K562 (cell line): ENCODE data around the gene SV2A. TPM values are rescaled to one million over a fixed set of nuclear protein-coding genes. Genes with fewer than 3 reads are reported as not detected.

Source experiments
- ATAC-seq: fragments of 200-7000 bp; cut with Tn5 transposase; 3 replicates; pipeline ENCODE4 v1.9.1; 2020; ENCODE audit warnings: moderate library complexity
- BruUV-seq: library from RNA; stranded (reverse); fragments of 400-500 nt; replicated peaks from 2 replicates; lab custom pipeline; 2021; lab: Mats Ljungman, UMichigan
- CTCF ChIA-PET: fragments of 300-600 bp; formaldehyde crosslinking; extraction: SDS; loops from one replicate; lab custom pipeline; 2021; ENCODE audit warnings: low intra/inter-chr PET ratio; lab: Yijun Ruan, JAX
- POLR2A ChIA-PET: fragments of 300-600, 350-650 bp; sonication (Branson Sonifier 250); formaldehyde crosslinking; extraction: SDS; loops from one replicate; lab custom pipeline; 2021; ENCODE audit warnings: antibody characterized with exemption, inconsistent platforms; lab: Yijun Ruan, JAX
- DNase-seq, 4 experiments: peaks; one replicate each; pipeline versions ENCODE4 v3.0.0 to v3.0.0-alpha.2; 2011 to 2018; ENCODE audit warnings: low spot score in 3 of 4, mixed read lengths in 3 of 4; ENCODE audit errors: extremely low read depth in 1 of 4
- FAIRE-seq: peaks from 2 replicates; lab custom pipeline; 2011; peaks lifted over from hg19 to GRCh38; lab: Jason Lieb, UNC
- H2AFZ ChIP-seq: 2 replicates; pipeline ENCODE4 v1.6.0; 2011; ENCODE audit warnings: low read depth, low read length, control low read depth, inconsistent platforms
- H3K27ac ChIP-seq: fragments of 200-600 bp; 3 replicates; pipeline ENCODE4 v1.8.0; 2011; ENCODE audit warnings: low read depth, mild to moderate bottlenecking, control low read depth, inconsistent platforms, low read length, moderate library complexity, mixed read lengths; ENCODE audit errors: extremely low read depth
- H3K27me3 ChIP-seq, 2 experiments: fragments of 300-600 bp in 1 of 2; 2 replicates in 1 of 2; 3 replicates in 1 of 2; pipeline versions ENCODE4 v1.6.0 to v1.8.0; 2011; ENCODE audit warnings: inconsistent platforms in 2 of 2, low read length in 2 of 2, mild to moderate bottlenecking in 1 of 2, mixed read lengths in 1 of 2, moderate library complexity in 1 of 2; ENCODE audit not compliant: control insufficient read depth in 2 of 2, insufficient read depth in 2 of 2
- H3K36me3 ChIP-seq: fragments of 300-600 bp; 3 replicates; pipeline ENCODE4 v1.8.0; 2011; ENCODE audit warnings: mild to moderate bottlenecking, low read length, inconsistent platforms; ENCODE audit not compliant: control insufficient read depth, insufficient read depth
- H3K4me1 ChIP-seq, 2 experiments: fragments of 200-600 bp in 1 of 2; replicated peaks in 1 of 2; 2 replicates in 1 of 2; 3 replicates in 1 of 2; pipeline versions ENCODE4 v1.5.1 to v1.8.0; 2011; ENCODE audit warnings: inconsistent platforms in 2 of 2, low read length in 2 of 2, mild to moderate bottlenecking in 1 of 2, mixed read lengths in 1 of 2, moderate library complexity in 1 of 2; ENCODE audit not compliant: control insufficient read depth in 2 of 2, insufficient read depth in 2 of 2
- H3K4me2 ChIP-seq: 2 replicates; pipeline ENCODE4 v1.6.1; 2011; ENCODE audit warnings: low read length, control low read depth, inconsistent platforms, mixed read lengths; ENCODE audit not compliant: insufficient read depth
- H3K4me3 ChIP-seq: fragments of 200-600 bp; sonication (generic), shearing (Covaris generic); 2 replicates; pipeline ENCODE4 v1.5.1; 2016; ENCODE audit warnings: control low read depth, inconsistent platforms
- H3K79me2 ChIP-seq: fragments of 200-600 bp; 3 replicates; pipeline ENCODE4 v1.8.0; 2011; ENCODE audit warnings: low read length, inconsistent platforms; ENCODE audit not compliant: control insufficient read depth, insufficient read depth
- H3K9ac ChIP-seq, 2 experiments: 2 replicates each; pipeline versions ENCODE4 v1.6.0 to v1.6.1; 2011; ENCODE audit warnings: low read depth in 2 of 2, low read length in 2 of 2, control low read depth in 1 of 2, inconsistent platforms in 1 of 2, mild to moderate bottlenecking in 1 of 2, mixed read lengths in 1 of 2; ENCODE audit not compliant: insufficient read depth in 1 of 2
- H3K9me1 ChIP-seq: one replicate; pipeline ENCODE4 v1.6.0; 2011; ENCODE audit warnings: inconsistent platforms, mild to moderate bottlenecking, low read length, moderate library complexity; ENCODE audit not compliant: control insufficient read depth, insufficient read depth
- H3K9me3 ChIP-seq: replicated peaks from 2 replicates; pipeline ENCODE4 v1.5.1; 2011; ENCODE audit warnings: low read depth, low read length, inconsistent platforms; ENCODE audit not compliant: control insufficient read depth, insufficient read depth
- H4K20me1 ChIP-seq: replicated peaks from 2 replicates; pipeline ENCODE4 v1.6.1; 2011; ENCODE audit warnings: low read length, inconsistent platforms, mixed read lengths; ENCODE audit not compliant: control insufficient read depth, insufficient read depth
- CSDE1 ChIP-seq, 2 experiments: fragments of 450-650 bp; IDR thresholded peaks; 2 replicates each; pipeline ENCODE4 v1.6.1; 2016; ENCODE audit warnings: mild to moderate bottlenecking in 1 of 2
- ERF ChIP-seq: fragments of 450-650 bp; formaldehyde crosslinking; IDR thresholded peaks from 2 replicates; pipeline ENCODE4 v1.4.0; 2020; ENCODE audit warnings: mild to moderate bottlenecking, mixed read lengths
- EWSR1 ChIP-seq: fragments of 450-650 bp; IDR thresholded peaks from 2 replicates; pipeline ENCODE4 v1.6.1; 2018; ENCODE audit warnings: borderline replicate concordance, mild to moderate bottlenecking, low read depth, moderate library complexity; ENCODE audit not compliant: partially characterized antibody
- HDAC1 ChIP-seq, 2 experiments: fragments of 450-650 bp; IDR thresholded peaks; 2 replicates each; pipeline ENCODE4 v1.6.1; 2016 to 2017; ENCODE audit warnings: inconsistent platforms in 1 of 2, mild to moderate bottlenecking in 1 of 2, moderate library complexity in 1 of 2
- KLF10 ChIP-seq: fragments of 250-450 bp; sonication (Bioruptor Pico); IDR thresholded peaks from 2 replicates; pipeline ENCODE4 v1.6.1; 2021; ENCODE audit warnings: matching md5 sums
- LEF1 ChIP-seq: fragments of 450-650 bp; IDR thresholded peaks from 2 replicates; pipeline ENCODE4 v1.6.1; 2016; ENCODE audit warnings: mild to moderate bottlenecking
- MTA2 ChIP-seq: fragments of 450-650 bp; IDR thresholded peaks from 2 replicates; pipeline ENCODE4 v1.6.1; 2016; ENCODE audit warnings: low read depth
- PRPF4 ChIP-seq: fragments of 200-400 bp; formaldehyde crosslinking; IDR thresholded peaks from one replicate; pipeline ENCODE4 v1.6.1; 2017; ENCODE audit warnings: low read length, low read depth, mild to moderate bottlenecking; ENCODE audit not compliant: insufficient read depth, poor library complexity, severe bottlenecking
- RBM14 ChIP-seq: fragments of 200-400 bp; formaldehyde crosslinking; IDR thresholded peaks from 2 replicates; pipeline ENCODE4 v1.6.1; 2018; ENCODE audit warnings: low read depth, mild to moderate bottlenecking, low read length, moderate library complexity, borderline replicate concordance; ENCODE audit not compliant: insufficient read depth
- SAFB2 ChIP-seq: fragments of 200-400 bp; formaldehyde crosslinking; IDR thresholded peaks from 2 replicates; pipeline ENCODE4 v1.6.1; 2018; ENCODE audit warnings: borderline replicate concordance, low read length, low read depth, moderate library complexity; ENCODE audit not compliant: severe bottlenecking
- XRCC4 ChIP-seq: IDR thresholded peaks from one replicate; pipeline ENCODE4 v1.6.1; 2011; ENCODE audit not compliant: insufficient read depth, insufficient read length; ENCODE audit errors: extremely low read depth
- ZBTB17 ChIP-seq: fragments of 450-650 bp; formaldehyde crosslinking; IDR thresholded peaks from 2 replicates; pipeline ENCODE4 v1.4.0; 2020; ENCODE audit warnings: mild to moderate bottlenecking
- WGBS: fragments of 100-300 bp; shearing (Covaris generic); methylation state at CpG from one replicate; pipeline ENCODE4 v1.1.6; 2016; ENCODE audit warnings: low coverage, mixed read lengths; ENCODE audit not compliant: insufficient coverage; ENCODE audit errors: missing lambda C conversion rate; 5-methylcytosine and 5-hydroxymethylcytosine counted together
- in situ Hi-C: fragments of 300-500 bp; cut with MboI; formaldehyde crosslinking; loops from 4 replicates; pipeline ENCODE4 v1.15.0; 2018; ENCODE audit warnings: inconsistent platforms, mixed read lengths
- intact Hi-C: fragments of 100-400 bp; cut with micrococcal nuclease; formaldehyde crosslinking; loops from 2 replicates; pipeline ENCODE4 v1.14.2; 2022
- polyA plus RNA-seq, 8 experiments: library from polyadenylated mRNA; depleted of rRNA in 4 of 8; stranded (reverse) in 5 of 8; unstranded in 3 of 8; fragments of >200 nt; fragmentation: Nextera tagmentation in 2 of 8; fragmentation: Illumina TruSeq in 1 of 8; extraction: Ambion mirVana in 2 of 8; extraction: Trizol in 1 of 8; gene quantifications; 2 replicates each; pipeline versions ENCODE4 v1.2.1 to v1.2.3, GENCODE V29; 2011 to 2014; ENCODE audit warnings: inconsistent platforms in 1 of 8, missing spikeins in 1 of 8
- total RNA-seq, 7 experiments: library from RNA; depleted of rRNA in 6 of 7; stranded (reverse); fragments of >200 nt in 6 of 7; fragmentation: Illumina TruSeq in 2 of 7; extraction: Trizol in 2 of 7; gene quantifications; 2 replicates each; pipeline versions ENCODE4 v1.2.1 to v1.2.3, GENCODE V29; 2011 to 2021; ENCODE audit warnings: low replicate concordance in 1 of 7
- TF ChIP-seq, protein P1 (sequence below), 2 experiments: fragments of 450-650 bp; conservative IDR thresholded peaks; 2 replicates each; pipeline ENCODE4 v1.6.1; 2017; ENCODE audit warnings: mild to moderate bottlenecking in 2 of 2, moderate library complexity in 2 of 2
- TF ChIP-seq, protein P2 (sequence below): fragments of 250-450 bp; sonication (Bioruptor Pico); IDR thresholded peaks from 2 replicates; pipeline ENCODE4 v1.4.0; 2020; ENCODE audit warnings: borderline replicate concordance
- TF ChIP-seq, protein P3 (sequence below), 2 experiments: fragments of 450-650 bp in 1 of 2; sonication (generic) in 1 of 2; formaldehyde crosslinking in 1 of 2; IDR thresholded peaks in 1 of 2; conservative IDR thresholded peaks in 1 of 2; 2 replicates each; pipeline versions ENCODE4 v1.6.1 to v1.8.1; 2016 to 2023; ENCODE audit warnings: mild to moderate bottlenecking in 2 of 2, moderate library complexity in 2 of 2, inconsistent platforms in 1 of 2, missing genetic modification reagents in 1 of 2
- TF ChIP-seq, protein P4 (sequence below): sonication (generic); formaldehyde crosslinking; IDR thresholded peaks from 2 replicates; pipeline ENCODE4 v1.4.0; 2020; ENCODE audit warnings: mild to moderate bottlenecking, missing genetic modification reagents

Gene SV2A
- total and polyA plus RNA-seq, 9 of the 15 experiments (the other 6 are each of a cell fraction or from before 2014, with no cell fraction given) = 0.07 to 0.22 (median 0.11) TPM; not detected in 1

DNA sequence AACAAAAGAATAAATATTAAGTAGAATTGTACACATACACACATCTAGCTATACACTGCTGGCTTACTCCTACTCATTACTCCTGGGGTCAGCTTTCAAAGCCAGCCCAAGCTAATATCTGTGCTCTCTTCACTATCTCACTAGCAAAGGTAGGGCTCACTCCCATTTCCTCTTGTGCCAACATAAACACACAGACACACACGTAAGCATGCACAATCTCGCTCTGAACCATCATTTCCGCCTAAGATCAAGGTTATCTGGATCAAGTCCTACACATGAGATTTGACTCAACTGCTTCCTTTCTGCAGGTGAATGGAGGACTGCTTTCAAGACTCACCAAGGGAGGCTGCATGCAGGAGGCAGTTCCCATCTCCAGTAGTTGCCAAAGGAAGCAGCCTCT lies 47.8 kb upstream of the SV2A start:
- ChIA-PET CTCF (no interaction called here), POLR2A (no interaction called here)
- Histone ChIP-seq H3K4me2 (no peak overlapping the region), H3K27ac (no peak overlapping the region), H3K9me3 (no peaks in the 10 kb centered on the region), H2AFZ (no peak overlapping the region), H3K79me2 (no peaks in the 10 kb centered on the region; the same call in 2 of the 3 replicates), H3K4me1 (no peaks in the 10 kb centered on the region), H3K36me3 (peaks cover 79% of the 10 kb centered on the region), H4K20me1 (no peaks in the 10 kb centered on the region), H3K9ac (no peak overlapping the region), H3K27me3 (no peaks in the 10 kb centered on the region), H3K4me3 (no peak overlapping the region), H3K9me1 (no peaks in the 10 kb centered on the region)
- in situ Hi-C loops (loop anchor here (5.0 kb wide), 1 partner anchor 82 kb away; no protein-coding TSS in a partner anchor), intact Hi-C loops (no loop called here)
- BruUV-seq = no TSS peak
- FAIRE-seq (no peak), ATAC-seq (no peak), DNase-seq (no peak)
- TF ChIP-seq ZBTB17 = no peak
- TF ChIP-seq, protein P1, sequence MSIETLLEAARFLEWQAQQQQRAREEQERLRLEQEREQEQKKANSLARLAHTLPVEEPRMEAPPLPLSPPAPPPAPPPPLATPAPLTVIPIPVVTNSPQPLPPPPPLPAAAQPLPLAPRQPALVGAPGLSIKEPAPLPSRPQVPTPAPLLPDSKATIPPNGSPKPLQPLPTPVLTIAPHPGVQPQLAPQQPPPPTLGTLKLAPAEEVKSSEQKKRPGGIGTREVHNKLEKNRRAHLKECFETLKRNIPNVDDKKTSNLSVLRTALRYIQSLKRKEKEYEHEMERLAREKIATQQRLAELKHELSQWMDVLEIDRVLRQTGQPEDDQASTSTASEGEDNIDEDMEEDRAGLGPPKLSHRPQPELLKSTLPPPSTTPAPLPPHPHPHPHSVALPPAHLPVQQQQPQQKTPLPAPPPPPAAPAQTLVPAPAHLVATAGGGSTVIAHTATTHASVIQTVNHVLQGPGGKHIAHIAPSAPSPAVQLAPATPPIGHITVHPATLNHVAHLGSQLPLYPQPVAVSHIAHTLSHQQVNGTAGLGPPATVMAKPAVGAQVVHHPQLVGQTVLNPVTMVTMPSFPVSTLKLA (conservative IDR thresholded peaks at IDR 0.05) = no peak
- no peak for TF ChIP-seq SAFB2
- TF ChIP-seq, protein P2, sequence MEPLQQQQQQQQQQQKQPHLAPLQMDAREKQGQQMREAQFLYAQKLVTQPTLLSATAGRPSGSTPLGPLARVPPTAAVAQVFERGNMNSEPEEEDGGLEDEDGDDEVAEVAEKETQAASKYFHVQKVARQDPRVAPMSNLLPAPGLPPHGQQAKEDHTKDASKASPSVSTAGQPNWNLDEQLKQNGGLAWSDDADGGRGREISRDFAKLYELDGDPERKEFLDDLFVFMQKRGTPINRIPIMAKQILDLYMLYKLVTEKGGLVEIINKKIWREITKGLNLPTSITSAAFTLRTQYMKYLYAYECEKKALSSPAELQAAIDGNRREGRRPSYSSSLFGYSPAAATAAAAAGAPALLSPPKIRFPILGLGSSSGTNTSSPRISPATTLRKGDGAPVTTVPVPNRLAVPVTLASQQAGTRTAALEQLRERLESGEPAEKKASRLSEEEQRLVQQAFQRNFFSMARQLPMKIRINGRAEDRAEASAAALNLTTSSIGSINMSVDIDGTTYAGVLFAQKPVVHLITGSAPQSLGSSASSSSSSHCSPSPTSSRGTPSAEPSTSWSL (CRISPR knock-in tag) = no peak
- no peak for TF ChIP-seq KLF10 (CRISPR knock-in tag)
- no peak for TF ChIP-seq ERF
- TF ChIP-seq CSDE1 (IDR thresholded peaks at IDR 0.05) = no peak
- no peak for TF ChIP-seq RBM14
- TF ChIP-seq, protein P3, sequence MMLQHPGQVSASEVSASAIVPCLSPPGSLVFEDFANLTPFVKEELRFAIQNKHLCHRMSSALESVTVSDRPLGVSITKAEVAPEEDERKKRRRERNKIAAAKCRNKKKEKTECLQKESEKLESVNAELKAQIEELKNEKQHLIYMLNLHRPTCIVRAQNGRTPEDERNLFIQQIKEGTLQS (IDR thresholded peaks at IDR 0.05) = no peak
- TF ChIP-seq, protein P3 (CRISPR knock-in tag; conservative IDR thresholded peaks at IDR 0.05) = no peak
- TF ChIP-seq MTA2 = no peak
- TF ChIP-seq, protein P4, sequence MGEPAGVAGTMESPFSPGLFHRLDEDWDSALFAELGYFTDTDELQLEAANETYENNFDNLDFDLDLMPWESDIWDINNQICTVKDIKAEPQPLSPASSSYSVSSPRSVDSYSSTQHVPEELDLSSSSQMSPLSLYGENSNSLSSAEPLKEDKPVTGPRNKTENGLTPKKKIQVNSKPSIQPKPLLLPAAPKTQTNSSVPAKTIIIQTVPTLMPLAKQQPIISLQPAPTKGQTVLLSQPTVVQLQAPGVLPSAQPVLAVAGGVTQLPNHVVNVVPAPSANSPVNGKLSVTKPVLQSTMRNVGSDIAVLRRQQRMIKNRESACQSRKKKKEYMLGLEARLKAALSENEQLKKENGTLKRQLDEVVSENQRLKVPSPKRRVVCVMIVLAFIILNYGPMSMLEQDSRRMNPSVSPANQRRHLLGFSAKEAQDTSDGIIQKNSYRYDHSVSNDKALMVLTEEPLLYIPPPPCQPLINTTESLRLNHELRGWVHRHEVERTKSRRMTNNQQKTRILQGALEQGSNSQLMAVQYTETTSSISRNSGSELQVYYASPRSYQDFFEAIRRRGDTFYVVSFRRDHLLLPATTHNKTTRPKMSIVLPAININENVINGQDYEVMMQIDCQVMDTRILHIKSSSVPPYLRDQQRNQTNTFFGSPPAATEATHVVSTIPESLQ = no peak
- TF ChIP-seq EWSR1 = no peak
- TF ChIP-seq LEF1 = no peak
- no peak for TF ChIP-seq HDAC1 (IDR thresholded peaks at IDR 0.05)
- no peak for TF ChIP-seq XRCC4
- no peak for TF ChIP-seq PRPF4
- 93% methylated on average over 3 of the region's 3 CpGs for WGBS
